GM19193 (cell line): Measurements from ENCODE around the gene SREBF2.

ENCODE experiments used
- POLR2A ChIP-seq: IDR thresholded peaks from 4 replicates; pipeline ENCODE4 v1.6.1; 2011; ENCODE audit not compliant: insufficient read depth, insufficient read length; ENCODE audit errors: extremely low read depth

SREBF2 gene

GRCh38 chr22:41832553-41833368 lies at the start of gene SREBF2:
TSS of gene SREBF2 (plus strand) at chr22:41833105. CDS start at chr22:41833271, 166 bp downstream.
- peak; percentile 88 for TF ChIP-seq POLR2A

- no peak for TF ChIP-seq POLR2A
These were observed 45.6 kb upstream of the SREBF2 start for GRCh38 chr22:41787331-41787730.

- no peak for TF ChIP-seq POLR2A
These were observed 39.0 kb upstream of the SREBF2 start for GRCh38 chr22:41793871-41794270.

GRCh38 chr22:41798736-41799135 lies 34.2 kb upstream of the SREBF2 start:
- no peak for TF ChIP-seq POLR2A

- TF ChIP-seq POLR2A: no peak
These were observed 33.2 kb upstream of the SREBF2 start for GRCh38 chr22:41799486-41800347.

GRCh38 chr22:41800348-41801146 lies 32.4 kb upstream of the SREBF2 start, which contains the start of gene CCDC134:
TSS of gene CCDC134 (plus strand) at chr22:41800679. CDS start at chr22:41808891, 8,212 bp downstream.
- TF ChIP-seq POLR2A: peak; percentile 97

GRCh38 chr22:41801147-41801819 lies 31.6 kb upstream of the SREBF2 start:
- no peak for TF ChIP-seq POLR2A

- no peak for TF ChIP-seq POLR2A
These were observed 31.0 kb upstream of the SREBF2 start for GRCh38 chr22:41801886-41802285.

- TF ChIP-seq POLR2A: no peak
These were observed 27.3 kb upstream of the SREBF2 start for GRCh38 chr22:41805639-41806038.

- TF ChIP-seq POLR2A: no peak
These were observed 24.5 kb upstream of the SREBF2 start for GRCh38 chr22:41808400-41808799.

- TF ChIP-seq POLR2A: no peak
These were observed 22.9 kb upstream of the SREBF2 start for GRCh38 chr22:41810022-41810421.

- TF ChIP-seq POLR2A: no peak
These were observed 19.9 kb upstream of the SREBF2 start for GRCh38 chr22:41812805-41813545.

- no peak for TF ChIP-seq POLR2A
These were observed 19.0 kb upstream of the SREBF2 start for GRCh38 chr22:41813726-41814410.
